Placental epithelial cell (primary cell): ENCODE measurements around the gene TOR1AIP2. TPM values are rescaled to one million over a fixed set of nuclear protein-coding genes. Genes with fewer than 3 reads are reported as not detected.

Experiments
- total RNA-seq: library from RNA; depleted of rRNA; stranded (reverse); fragments of >200 nt; gene quantifications from 2 replicates; pipeline ENCODE4 v1.2.3, GENCODE V29; 2012

Gene TOR1AIP2
- 104 and 151 TPM in 2 replicates for total RNA-seq

DNA sequence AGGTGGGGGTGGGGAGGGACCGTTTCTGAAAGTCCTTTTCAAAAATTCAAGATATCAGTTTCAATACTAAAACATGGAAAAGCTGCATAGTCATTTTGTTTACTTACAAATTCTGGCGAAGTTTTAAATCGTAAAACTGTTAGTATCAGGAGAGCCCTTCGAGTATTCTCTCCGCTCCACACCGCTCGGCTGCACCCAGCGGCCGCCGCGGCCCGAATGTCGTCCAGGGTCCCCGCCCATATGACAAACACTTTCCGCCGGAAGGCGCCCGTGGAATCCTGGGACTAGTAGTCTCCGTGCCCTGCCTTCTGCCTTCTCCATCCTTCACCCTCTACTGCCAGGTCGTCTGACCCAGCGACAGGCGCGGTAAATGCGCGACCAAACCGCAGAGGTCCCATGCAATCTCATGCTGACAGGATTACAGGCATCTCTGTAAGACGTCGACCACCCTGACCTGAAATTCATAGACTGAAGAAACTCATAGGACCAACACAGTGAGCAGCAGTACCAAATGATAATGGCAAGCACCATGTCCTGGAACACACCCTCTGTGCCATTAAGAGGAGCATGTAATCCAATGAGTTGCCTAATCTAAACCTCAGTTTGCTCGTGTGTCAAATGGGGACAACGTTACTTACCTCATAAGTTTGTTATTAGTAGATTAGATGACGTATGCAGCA, at the start of gene TOR1AIP2:
Gene TOR1AIP2, minus strand, starts transcription at position 218 of the 680 bp plus-strand sequence. CDS start 25,138 bp downstream, outside the sequence.

DNA sequence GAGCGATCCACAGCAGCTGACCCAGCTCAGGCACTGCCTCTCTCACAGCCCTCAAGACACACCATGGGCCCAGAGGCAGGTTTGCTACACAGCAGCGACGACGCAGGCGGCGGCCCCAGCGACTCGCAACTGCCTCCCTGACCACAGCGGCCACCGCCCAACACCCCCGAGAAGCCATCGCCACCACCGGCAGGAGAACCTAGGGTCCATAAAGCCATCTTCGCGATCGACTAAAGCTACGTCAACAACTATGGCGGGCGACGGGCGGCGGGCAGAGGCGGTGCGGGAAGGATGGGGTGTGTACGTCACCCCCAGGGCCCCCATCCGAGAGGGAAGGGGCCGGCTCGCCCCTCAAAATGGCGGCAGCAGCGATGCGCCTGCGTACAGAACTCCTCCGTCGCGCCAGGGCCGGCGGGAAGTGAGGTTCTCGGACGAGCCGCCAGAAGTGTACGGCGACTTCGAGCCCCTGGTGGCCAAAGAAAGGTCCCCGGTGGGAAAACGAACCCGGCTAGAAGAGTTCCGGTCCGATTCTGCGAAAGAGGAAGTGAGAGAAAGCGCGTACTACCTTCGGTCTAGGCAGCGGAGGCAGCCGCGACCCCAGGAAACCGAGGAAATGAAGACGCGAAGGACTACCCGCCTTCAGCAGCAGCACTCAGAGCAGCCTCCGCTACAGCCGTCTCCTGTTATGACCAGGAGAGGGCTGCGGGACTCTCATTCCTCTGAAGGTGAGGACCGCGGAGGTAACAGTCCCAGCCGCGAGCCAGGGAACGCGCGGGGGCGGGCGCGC, 4.8 kb upstream of the TOR1AIP2 start, which contains the start of gene TOR1AIP1:
Gene TOR1AIP1, plus strand, starts transcription at position 33 of the 787 bp plus-strand sequence. Its CDS starts 218 bp downstream, at position 251.

Other genes with a start within 250 kb of the TOR1AIP2 start
- gene FAM163A, start 134.5 kb downstream of the TOR1AIP2 start, total RNA-seq = not detected in 2 replicates
- gene TOR1AIP1, start 4.5 kb upstream of the TOR1AIP2 start, total RNA-seq = 48.8 and 51.0 TPM in 2 replicates
- 51.5 and 54.6 TPM in 2 replicates for gene CEP350, start 77.0 kb upstream of the TOR1AIP2 start, total RNA-seq